HG02642 (cell line): ENCODE measurements around the gene CWC27.

Source experiments
- ATAC-seq: cut with Tn5 transposase; IDR thresholded peaks from one replicate; pipeline ENCODE4 v1.9.1; 2021; ENCODE audit warnings: mild to moderate bottlenecking; ENCODE audit not compliant: unreplicated experiment, poor library complexity

The CWC27 gene, protein sequence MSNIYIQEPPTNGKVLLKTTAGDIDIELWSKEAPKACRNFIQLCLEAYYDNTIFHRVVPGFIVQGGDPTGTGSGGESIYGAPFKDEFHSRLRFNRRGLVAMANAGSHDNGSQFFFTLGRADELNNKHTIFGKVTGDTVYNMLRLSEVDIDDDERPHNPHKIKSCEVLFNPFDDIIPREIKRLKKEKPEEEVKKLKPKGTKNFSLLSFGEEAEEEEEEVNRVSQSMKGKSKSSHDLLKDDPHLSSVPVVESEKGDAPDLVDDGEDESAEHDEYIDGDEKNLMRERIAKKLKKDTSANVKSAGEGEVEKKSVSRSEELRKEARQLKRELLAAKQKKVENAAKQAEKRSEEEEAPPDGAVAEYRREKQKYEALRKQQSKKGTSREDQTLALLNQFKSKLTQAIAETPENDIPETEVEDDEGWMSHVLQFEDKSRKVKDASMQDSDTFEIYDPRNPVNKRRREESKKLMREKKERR

DNA sequence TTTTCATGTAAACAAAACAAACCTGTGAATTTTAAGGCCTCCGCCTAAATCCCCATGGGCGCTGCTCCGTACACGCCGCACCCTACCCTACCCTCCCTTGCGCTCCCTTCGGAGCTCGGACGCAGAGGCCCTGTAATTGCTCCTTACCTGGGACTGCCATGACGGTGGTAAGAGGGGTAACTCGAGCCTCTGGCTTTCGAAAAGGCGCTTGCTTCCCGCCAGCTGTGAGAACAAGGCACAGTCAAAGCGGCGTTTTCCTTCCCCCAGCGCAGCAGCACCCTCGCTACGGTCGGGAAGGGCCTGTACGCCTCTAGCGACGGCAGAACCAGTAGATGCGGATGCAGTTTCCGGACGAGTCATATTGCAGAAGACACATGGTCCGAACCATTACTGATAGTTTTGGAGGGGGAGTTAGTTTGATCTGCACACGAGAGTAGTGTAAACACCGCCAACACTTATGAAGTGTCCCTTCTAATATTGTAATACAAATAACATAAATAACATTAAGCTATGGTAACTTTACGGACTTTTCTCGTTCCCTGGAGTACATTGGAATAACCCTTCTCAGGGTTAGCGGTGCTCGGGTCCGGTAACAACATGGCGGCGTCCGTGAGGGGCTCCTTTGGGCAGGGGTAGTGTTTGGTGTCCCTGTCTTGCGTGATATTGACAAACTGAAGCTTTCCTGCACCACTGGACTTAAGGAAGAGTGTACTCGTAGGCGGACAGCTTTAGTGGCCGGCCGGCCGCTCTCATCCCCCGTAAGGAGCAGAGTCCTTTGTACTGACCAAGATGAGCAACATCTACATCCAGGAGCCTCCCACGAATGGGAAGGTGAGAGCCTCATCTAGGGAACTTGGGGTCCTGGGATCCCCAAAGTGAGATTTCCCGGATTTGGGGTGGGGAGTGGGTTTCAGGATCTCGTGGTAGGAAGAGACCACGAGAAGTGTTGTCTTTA, at the start of gene CWC27, which contains the start of gene SREK1IP1:
Gene CWC27, plus strand, starts transcription at position 573 of the 955 bp plus-strand sequence. Its CDS starts 217 bp downstream, at position 790.
Gene SREK1IP1, minus strand, starts transcription at position 334 of the 955 bp plus-strand sequence. Its CDS starts 174 bp downstream, at position 160.
- ATAC-seq: peak; percentile 98

DNA sequence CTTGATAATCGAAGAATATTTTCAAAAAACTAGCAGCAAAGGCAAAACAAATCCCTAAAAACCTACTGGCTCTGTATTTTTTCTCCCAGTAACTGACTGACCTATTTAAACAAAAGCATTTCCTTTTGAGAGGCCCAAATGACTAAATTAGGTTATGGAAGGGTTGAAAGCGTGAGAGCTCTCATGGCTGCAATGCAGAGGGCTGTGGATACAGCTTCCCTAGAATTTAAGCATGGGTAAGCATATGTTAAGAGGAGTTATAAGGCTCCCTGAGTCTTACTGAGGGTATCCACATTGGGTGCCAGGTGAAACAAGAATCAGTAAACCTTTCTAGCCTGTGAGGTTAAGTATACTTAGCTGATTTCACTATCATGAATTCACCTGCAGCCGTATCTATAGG, 46.1 kb upstream of the CWC27 start:
- no peak for ATAC-seq

DNA sequence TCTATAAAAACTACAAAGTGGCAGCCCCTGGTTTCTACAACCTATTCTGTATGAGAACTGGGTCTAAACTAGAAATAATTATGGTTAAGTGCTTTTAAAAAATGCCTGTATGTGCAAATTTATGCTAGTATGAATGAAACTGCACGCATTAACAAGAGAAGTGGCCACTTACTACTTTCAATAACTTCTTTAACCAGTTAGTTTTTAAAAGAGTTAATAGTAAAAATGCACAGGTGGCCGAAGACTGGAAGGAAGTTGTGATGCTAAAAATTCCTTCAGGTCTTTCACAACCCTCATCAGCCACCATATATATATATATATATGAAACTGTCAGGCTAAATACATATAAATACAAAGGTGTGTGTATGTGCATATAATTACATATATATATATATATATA, 41.6 kb upstream of the CWC27 start:
- ATAC-seq: no peak

DNA sequence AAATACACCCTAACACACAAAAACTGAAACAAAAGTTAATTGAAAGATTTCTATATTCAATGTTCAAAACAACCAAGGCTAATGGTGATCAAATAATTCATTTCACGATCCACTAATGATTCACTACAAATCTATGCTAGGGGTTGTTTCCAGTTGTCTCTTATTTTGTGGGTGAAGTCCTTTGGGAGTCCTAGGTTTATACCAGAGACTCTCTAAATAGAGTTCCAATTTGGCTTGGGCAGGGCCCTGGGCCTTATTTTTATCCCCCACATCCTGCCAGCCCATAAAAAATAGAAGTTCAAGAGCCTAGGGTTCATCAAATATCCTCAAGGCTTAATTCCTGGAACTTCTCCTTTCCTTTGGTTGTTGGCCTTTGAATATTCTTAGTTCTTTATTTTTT, 26.3 kb upstream of the CWC27 start:
- no peak for ATAC-seq

DNA sequence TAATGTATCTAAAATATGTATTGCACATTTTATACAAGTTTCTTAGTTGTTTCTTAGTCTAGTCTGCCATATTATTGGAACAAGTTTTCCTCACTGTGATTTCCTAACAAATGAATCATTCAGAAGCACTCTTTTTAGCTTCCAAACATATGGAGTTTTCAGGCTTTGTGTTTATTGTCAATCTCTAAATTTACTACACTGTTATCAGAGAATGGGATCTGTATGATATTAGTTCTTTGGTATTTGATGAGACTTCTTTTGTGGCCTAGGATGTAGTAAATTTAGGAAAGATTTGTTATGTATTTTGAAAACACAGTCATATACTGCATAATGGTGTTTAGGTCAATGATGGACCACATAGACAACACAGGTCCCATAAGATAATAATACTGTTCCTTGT, 25.9 kb upstream of the CWC27 start:
- no peak for ATAC-seq

DNA sequence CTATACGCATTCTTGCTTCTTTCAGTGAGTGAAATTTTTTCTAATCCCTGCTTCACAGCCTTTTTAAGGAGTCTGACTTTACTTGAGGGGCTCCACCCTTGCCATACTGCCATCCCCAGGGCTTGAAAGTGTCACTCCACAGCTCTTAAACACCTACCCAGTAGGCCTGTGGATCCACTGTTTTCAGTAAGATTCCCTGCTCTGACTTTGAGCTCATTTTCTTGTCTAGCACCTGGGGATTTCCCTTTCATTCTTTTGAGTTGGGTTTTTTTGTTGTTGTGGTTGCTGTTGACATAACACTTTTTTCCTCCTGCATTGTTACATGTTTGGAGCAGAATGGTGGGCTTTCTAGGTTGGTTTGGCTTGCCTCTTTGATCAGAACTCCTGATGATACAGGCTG, 23.8 kb upstream of the CWC27 start:
- no peak for ATAC-seq

DNA sequence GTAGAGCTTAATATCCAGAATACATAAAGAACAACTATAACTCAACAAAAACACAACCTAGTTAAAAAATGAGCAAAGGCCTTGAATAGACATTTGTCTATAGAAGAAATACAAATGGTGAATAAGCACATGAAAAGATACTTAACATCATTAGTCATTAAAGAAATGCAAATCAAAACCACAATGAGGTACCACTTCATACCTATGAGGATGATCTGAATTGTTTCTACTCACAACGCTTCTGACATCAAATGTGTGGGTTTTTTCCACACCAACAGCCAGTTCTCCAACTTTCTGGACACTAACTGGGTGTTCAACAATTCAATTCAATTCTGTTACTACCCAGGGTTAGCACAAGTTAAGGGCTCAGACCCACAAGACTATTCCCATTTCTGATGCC, 22.3 kb upstream of the CWC27 start:
- ATAC-seq: no peak

DNA sequence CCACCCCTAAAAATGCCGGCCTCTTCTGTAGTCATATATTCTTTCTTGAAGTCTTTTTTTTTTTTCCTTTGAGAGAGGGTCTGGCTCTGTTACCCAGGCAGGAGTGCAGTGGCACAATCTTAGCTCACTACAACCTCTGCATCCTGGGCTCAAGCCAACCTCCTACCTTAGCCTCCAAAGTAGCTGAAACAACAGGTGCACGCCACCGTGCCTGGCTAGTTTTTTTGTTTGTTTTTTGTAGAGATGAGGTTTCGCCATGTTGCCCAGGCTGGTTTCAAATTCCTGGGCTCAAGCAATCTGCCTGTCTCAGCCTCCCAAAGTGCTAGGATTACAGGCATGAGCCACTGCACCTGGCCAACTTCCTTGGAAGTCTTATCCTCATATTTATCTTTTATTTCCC, 19.3 kb upstream of the CWC27 start:
- no peak for ATAC-seq

DNA sequence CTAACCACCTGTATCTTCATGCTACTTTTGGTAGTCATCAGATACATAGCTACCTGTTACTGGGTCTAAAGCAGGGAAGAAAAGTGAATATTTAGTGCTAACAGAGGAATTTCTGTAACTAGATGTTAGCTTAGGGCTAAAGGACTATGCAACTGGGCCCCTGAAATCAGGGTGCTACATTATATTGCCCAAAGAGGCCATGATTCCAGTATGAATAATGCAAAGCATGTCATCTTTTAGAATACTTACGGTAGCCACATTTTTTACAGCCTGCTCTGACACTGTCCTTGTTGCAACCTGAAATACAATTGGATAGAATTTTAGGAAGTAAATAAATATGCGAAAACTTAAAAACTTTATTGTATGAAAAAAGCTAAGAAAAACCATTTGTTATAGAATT, 14.7 kb upstream of the CWC27 start:
- no peak for ATAC-seq

DNA sequence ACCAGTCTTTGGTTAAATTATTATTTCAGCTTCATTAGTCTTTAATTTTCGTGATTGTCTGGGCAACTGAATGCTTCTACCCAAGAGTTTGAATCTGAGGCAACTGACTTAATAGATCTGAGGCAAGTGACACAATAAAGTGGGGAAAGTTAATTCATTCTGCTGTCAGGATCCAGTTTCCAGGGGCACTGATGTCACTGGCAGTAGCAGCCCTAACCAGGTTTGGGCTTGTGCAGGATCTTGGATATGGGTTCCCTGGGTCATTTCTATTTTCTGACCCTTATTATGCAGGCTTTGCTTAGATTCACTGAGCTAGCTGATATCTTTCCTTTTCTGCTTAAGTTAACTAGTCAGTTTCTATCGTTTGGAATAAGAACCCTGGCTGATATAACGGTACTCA, 9.8 kb upstream of the CWC27 start:
- ATAC-seq: no peak

DNA sequence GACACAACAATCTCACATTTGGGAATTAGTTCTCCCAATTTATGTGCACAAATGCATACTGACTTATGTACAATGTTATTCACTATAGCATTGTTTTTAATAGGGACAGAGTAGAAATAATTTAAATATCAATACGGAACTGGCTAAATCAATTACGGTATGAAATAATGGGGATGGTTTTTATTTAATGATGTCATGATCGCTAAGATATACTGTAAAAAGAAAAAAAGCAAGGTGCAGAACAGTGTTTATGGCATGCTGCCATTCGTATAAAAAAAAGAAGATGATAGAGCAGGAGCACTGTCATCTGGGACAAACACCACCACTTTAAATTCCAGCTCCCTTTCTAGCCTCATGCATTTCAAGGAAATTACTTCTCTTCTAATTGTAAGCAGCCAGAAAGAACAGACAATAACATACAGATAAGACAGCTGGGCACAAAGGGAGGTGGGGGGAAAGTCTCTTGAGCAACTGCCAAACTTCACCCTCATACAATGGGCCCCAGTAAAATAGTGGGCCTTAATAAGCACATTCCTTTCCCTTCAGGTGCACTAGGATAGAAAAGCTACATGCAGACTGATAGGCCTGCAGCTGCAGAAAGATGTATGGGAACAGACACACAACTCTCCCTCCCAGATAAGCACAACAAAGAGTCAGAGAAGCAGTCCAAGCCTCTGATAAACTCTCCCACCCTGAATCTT, 8.6 kb upstream of the CWC27 start:
- ATAC-seq: no peak

DNA sequence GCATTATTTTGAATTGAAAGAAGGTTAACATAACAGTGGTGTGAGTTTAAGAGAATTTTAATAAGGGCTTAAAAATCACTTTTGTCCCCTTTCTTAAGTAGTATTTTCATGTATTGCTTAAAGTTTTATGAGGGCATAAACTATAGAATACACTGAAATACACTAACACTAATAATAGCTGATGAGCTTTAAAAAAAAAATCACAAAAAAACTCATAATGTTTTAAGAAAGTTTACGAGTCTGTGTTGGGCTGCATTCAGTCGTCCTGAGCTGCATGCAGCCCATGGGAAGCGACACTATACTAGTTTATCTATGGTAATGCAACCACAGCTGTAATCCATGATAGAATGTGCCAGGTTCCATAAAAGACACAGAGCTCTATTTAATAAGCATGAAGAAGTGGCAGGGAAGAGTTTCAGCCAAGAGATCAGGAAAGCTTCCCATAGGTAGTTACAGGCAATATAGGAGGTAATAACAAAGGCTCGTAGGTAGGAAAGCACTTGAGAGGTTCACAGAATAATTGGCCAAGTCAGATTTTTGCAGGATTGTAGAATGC, 4.7 kb upstream of the CWC27 start:
- ATAC-seq: no peak

DNA sequence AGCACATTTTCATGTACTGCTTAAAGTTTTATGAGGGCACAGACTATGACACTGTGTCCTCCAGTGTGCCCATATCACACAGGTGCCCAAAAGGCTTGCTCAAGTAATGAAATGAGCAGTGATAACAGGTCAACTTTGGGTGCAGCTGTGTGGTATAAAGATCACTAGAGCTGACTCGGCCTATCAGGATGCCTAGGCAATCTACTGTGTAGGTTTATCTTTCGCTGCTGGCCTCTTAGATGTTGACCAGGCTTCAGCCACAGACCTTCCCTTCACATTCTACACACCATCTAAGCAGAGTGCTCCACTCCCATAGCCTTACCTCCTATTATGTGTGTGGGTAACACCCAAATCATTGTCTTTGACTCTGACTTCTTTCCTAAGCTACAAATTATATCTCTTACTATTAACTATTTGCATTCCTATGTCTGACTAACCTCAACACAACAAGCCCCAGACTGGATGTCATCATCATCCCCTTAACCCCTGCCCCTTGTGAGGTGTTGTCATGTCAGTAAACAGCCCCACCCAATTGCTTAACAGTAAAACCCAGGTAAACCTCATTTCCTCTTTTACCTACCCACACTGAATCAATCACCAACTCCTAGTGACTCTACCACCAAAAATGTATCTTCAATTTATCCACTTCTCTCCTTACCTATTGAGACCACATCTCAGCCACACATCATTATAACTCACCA, 2.8 kb upstream of the CWC27 start:
- no peak for ATAC-seq

DNA sequence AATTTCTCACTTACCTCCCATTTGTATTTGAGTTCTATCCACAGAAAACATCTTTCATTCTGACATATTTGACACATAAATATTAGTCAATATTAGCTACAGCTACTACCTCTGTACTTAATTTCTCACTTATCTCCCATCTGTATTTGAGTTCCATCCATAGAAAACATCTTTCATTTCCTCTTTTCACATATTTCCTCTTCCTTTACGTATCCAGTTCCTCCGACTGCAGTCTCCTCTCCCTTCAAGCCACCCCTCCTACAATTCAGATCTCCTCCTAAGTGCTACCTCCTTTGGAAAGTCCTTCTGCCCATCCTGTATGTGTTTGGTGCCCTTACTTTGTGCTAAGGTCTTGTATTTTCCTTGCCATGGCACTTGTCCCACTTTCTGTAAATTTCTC, 1.8 kb upstream of the CWC27 start:
- ATAC-seq: no peak

DNA sequence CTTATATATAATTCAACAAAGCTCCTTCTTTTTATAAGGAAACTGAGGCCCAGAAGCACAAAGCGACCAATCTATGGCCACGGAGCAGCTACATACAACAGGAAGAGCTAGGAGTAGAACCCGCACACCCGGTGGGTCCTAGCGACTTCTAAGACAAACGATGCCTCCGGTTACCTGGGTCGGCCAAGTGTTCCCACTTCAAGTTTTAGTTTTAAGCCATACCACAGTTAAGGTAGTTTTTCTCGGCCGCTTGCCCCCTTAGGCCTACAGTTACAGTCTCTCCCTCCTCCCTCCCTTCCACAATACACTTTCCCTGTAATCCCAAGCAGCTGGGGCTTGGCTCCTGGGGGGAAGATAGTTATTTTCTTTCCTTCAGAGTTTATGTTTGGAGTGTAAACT, 772 bp upstream of the CWC27 start:
- ATAC-seq: peak; percentile 12

DNA sequence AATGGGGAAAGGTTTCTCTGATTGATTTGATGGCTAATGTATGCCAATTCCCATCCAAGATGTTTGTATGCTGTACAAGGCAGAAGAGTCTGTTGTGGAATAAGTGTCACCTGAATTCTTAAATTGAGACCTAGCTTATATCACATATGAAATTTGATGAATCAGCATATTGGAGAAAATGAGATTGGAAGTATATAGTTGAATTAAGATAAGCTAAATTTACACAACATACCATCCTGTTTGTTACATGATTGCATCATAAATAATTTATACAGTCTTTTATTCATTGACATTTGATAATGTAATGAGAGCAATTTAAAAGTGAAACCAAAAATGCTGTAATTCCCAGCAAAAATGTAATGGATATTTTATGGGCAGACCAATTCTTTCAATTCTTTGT, 1.1 kb downstream of the CWC27 start:
- ATAC-seq: no peak

DNA sequence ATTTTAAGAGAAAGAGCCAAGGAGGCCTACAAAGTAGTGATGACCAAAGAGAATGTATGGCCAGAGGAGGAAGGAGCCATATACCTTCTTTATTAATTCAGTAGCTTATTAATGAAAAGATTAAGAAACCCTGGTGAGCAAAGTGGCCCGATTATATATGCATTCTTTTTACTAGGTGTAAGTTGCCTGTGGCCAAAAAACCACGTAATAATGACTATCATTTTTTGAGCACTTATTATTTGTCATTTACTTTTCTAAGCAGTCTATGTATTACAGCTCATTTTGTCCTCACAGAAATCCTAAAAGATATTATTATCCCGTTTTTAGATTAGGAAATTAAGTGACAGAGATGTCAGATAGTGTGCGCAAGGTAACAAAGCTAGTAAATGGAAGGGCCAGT, 3.0 kb downstream of the CWC27 start:
- ATAC-seq: no peak

DNA sequence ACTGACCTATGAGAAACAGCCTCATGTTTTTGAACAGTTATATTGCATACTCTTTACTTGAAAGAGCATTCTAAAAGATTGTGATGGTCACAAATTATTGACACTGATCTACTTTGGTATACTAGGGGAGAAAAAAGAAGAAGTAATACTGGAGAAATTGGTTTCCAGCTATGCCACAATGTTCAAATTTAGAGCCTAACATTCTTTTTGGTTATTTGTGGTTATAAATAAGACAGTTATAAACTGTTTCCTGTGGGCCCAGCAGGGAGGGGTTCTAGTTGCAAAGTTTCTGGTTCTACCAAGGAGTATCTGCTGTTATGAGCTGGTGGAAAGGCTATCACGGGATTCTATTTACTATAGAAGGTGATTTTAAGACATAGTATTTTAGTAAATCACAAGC, 4.8 kb downstream of the CWC27 start:
- ATAC-seq: peak; percentile 47

DNA sequence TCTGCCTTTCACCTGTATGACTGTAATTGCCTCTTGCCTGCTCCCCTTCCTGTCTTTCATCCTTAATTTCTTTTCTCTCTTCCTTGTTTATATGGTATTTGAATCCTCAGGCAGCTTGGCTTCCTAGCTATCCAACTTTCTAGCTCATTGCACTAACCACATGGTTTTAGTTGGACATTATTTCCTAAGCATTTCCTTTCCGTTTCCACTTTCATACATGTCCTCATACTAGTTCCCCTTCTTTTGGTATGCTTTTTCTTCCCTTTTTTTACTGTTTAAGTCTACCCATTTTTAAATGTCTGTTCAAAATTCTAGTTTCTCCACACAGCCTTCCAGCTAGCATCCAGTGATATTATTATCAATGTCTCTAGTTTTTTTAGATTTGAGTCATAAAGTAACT, 6.6 kb downstream of the CWC27 start:
- ATAC-seq: no peak
